Glutamatergic neuron (in vitro differentiated cells): ENCODE measurements around the gene SRSF9. TPM values are rescaled to one million over a fixed set of nuclear protein-coding genes. Genes with fewer than 3 reads are reported as not detected.

Experiments
- DNase-seq: peaks from one replicate; pipeline ENCODE4 v3.0.0; 2022
- H3K27ac Mint-ChIP-seq: one replicate; pipeline ENCODE4 v1.8.0; 2020; ENCODE audit warnings: mild to moderate bottlenecking, mixed read lengths, inconsistent platforms; ENCODE audit not compliant: unreplicated experiment
- H3K27me3 Mint-ChIP-seq: one replicate; pipeline ENCODE4 v1.8.0; 2020; ENCODE audit warnings: mild to moderate bottlenecking, moderate library complexity, mixed read lengths, inconsistent platforms; ENCODE audit not compliant: unreplicated experiment
- H3K36me3 Mint-ChIP-seq: one replicate; pipeline ENCODE4 v1.8.0; 2020; ENCODE audit warnings: mild to moderate bottlenecking, mixed read lengths, inconsistent platforms; ENCODE audit not compliant: unreplicated experiment
- H3K4me1 Mint-ChIP-seq: one replicate; pipeline ENCODE4 v1.8.0; 2020; ENCODE audit warnings: mild to moderate bottlenecking, low read depth, mixed read lengths, inconsistent platforms; ENCODE audit not compliant: unreplicated experiment
- H3K4me3 Mint-ChIP-seq: one replicate; pipeline ENCODE4 v1.8.0; 2020; ENCODE audit warnings: mild to moderate bottlenecking, mixed read lengths, inconsistent platforms; ENCODE audit not compliant: unreplicated experiment
- H3K9me3 Mint-ChIP-seq: one replicate; pipeline ENCODE4 v1.8.0; 2020; ENCODE audit warnings: mild to moderate bottlenecking, moderate library complexity, mixed read lengths, inconsistent platforms; ENCODE audit not compliant: unreplicated experiment
- CTCF ChIP-seq: fragments of 200-600 bp; sonication (generic); IDR thresholded peaks from one replicate; pipeline ENCODE4 v1.5.0; 2021; ENCODE audit not compliant: partially characterized antibody, unreplicated experiment
- total RNA-seq: library from RNA; stranded (reverse); fragmentation: NEBNext Ultra II Directional; extraction: Animal tissue kit (Norgen Biotek cat#: 25700); gene quantifications from one replicate; pipeline ENCODE4 v1.2.1, GENCODE V29; 2021; ENCODE audit not compliant: unreplicated experiment

SRSF9 gene
- total RNA-seq, 1 donor from 2014 or later = 210 TPM

GRCh38 chr12:120421701-120422100, 47.8 kb downstream of the SRSF9 start:
- H3K4me1 Mint-ChIP-seq = no peaks in the 10 kb centered on the region
- no peak overlapping the region for H3K4me3 Mint-ChIP-seq
- H3K9me3 Mint-ChIP-seq = no peaks in the 10 kb centered on the region
- H3K36me3 Mint-ChIP-seq = no peaks in the 10 kb centered on the region
- no peak for DNase-seq
- no peaks in the 10 kb centered on the region for H3K27me3 Mint-ChIP-seq
- H3K27ac Mint-ChIP-seq = no peak overlapping the region
- TF ChIP-seq CTCF = no peak

GRCh38 chr12:120417917-120418580, 51.5 kb downstream of the SRSF9 start:
- Mint-ChIP-seq H3K27me3 (peaks cover 2% of the 10 kb centered on the region), H3K36me3 (no peaks in the 10 kb centered on the region), H3K4me1 (peaks cover 4% of the 10 kb centered on the region), H3K4me3 (no peak overlapping the region), H3K27ac (no peak overlapping the region), H3K9me3 (no peaks in the 10 kb centered on the region)
- TF ChIP-seq CTCF = no peak
- no peak for DNase-seq

- Mint-ChIP-seq H3K27ac (peak overlapping the region; percentile 62), H3K4me1 (peaks cover 4% of the 10 kb centered on the region), H3K4me3 (no peak overlapping the region), H3K36me3 (no peaks in the 10 kb centered on the region), H3K27me3 (peaks cover 2% of the 10 kb centered on the region), H3K9me3 (no peaks in the 10 kb centered on the region)
- DNase-seq = no peak
- no peak for TF ChIP-seq CTCF
Observed at GRCh38 chr12:120416490-120417216, 52.9 kb downstream of the SRSF9 start.

GRCh38 chr12:120413901-120414695, 55.5 kb downstream of the SRSF9 start:
- H3K27ac Mint-ChIP-seq = peak overlapping the region; percentile 81
- no peaks in the 10 kb centered on the region for H3K36me3 Mint-ChIP-seq
- peaks cover 2% of the 10 kb centered on the region for H3K27me3 Mint-ChIP-seq
- peaks cover 4% of the 10 kb centered on the region for H3K4me1 Mint-ChIP-seq
- no peaks in the 10 kb centered on the region for H3K9me3 Mint-ChIP-seq
- peak overlapping the region; percentile 35 for H3K4me3 Mint-ChIP-seq
- TF ChIP-seq CTCF = no peak
- DNase-seq = peak; percentile 22
